H1 (cell line): ENCODE data around the gene KRT83. TPM values are rescaled to one million over a fixed set of nuclear protein-coding genes. Genes with fewer than 3 reads are reported as not detected.

Experiments
- BACH1 ChIP-seq: IDR thresholded peaks from 2 replicates; pipeline ENCODE4 v1.6.1; 2012; ENCODE audit warnings: low read length, improper control_type of control experiment
- HDAC2 ChIP-seq, 2 experiments: fragments of 300-600 bp in 1 of 2; sonication (generic) in 1 of 2; IDR thresholded peaks; 2 replicates each; pipeline ENCODE4 v1.6.1; 2011 to 2012; ENCODE audit warnings: low read depth in 2 of 2, low read length in 2 of 2, mild to moderate bottlenecking in 2 of 2, moderate library complexity in 2 of 2, borderline replicate concordance in 1 of 2, inconsistent platforms in 1 of 2
- HDAC6 ChIP-seq: IDR thresholded peaks from one replicate; pipeline ENCODE4 v1.7.1; 2012; ENCODE audit warnings: low read depth, mild to moderate bottlenecking, inconsistent platforms, low read length, moderate library complexity
- SIRT6 ChIP-seq: IDR thresholded peaks from one replicate; pipeline ENCODE4 v1.7.1; 2012; ENCODE audit warnings: low read length, inconsistent platforms
- SP2 ChIP-seq: IDR thresholded peaks from 2 replicates; pipeline ENCODE4 v1.6.1; 2012; ENCODE audit warnings: mild to moderate bottlenecking, low read length, inconsistent platforms
- SUZ12 ChIP-seq: fragments of 200-600 bp; sonication (generic); IDR thresholded peaks from 2 replicates; pipeline ENCODE4 v1.6.1; 2012; ENCODE audit warnings: mild to moderate bottlenecking, inconsistent platforms, low read length, moderate library complexity, mixed read lengths
- YY1 ChIP-seq: IDR thresholded peaks from 2 replicates; pipeline ENCODE4 v1.6.1; 2011; ENCODE audit warnings: low read depth, mild to moderate bottlenecking, low read length
- polyA plus RNA-seq, 7 experiments: library from polyadenylated mRNA; depleted of rRNA in 3 of 7; stranded (reverse) in 5 of 7; unstranded in 2 of 7; fragments of >200 nt in 5 of 7; fragments of 200-250 nt in 2 of 7; gene quantifications; 1 replicate in 5 of 7; 2 replicates in 1 of 7; 4 replicates in 1 of 7; pipeline versions ENCODE4 v1.2.1 to v1.2.3, GENCODE V29; 2011 to 2013; ENCODE audit warnings: missing spikeins in 2 of 7, mixed read lengths in 2 of 7
- total RNA-seq: library from RNA; stranded (reverse); fragmentation: NEBNext Ultra II Directional; extraction: Animal tissue kit (Norgen Biotek cat#: 25700); gene quantifications from 2 replicates; pipeline ENCODE4 v1.2.1, GENCODE V29; 2021
- TF ChIP-seq, protein P1 (sequence below): fragments of 300-600 bp; sonication (generic); IDR thresholded peaks from 2 replicates; pipeline ENCODE4 v1.7.1; 2012; ENCODE audit warnings: low read length, moderate library complexity, mild to moderate bottlenecking, inconsistent platforms; ENCODE audit not compliant: insufficient replicate concordance
- TF ChIP-seq, protein P2 (sequence below): IDR thresholded peaks from 2 replicates; pipeline ENCODE4 v1.6.1; 2012; ENCODE audit warnings: inconsistent platforms
- TF ChIP-seq, protein P3 (sequence below): IDR thresholded peaks from 2 replicates; pipeline ENCODE4 v1.6.1; 2011; ENCODE audit warnings: low read depth, mild to moderate bottlenecking, low read length; ENCODE audit not compliant: insufficient read depth

KRT83 gene
- total and polyA plus RNA-seq, 2 of the 8 experiments (the other 6 are each of a cell fraction or from before 2014, with no cell fraction given), result not detected

DNA sequence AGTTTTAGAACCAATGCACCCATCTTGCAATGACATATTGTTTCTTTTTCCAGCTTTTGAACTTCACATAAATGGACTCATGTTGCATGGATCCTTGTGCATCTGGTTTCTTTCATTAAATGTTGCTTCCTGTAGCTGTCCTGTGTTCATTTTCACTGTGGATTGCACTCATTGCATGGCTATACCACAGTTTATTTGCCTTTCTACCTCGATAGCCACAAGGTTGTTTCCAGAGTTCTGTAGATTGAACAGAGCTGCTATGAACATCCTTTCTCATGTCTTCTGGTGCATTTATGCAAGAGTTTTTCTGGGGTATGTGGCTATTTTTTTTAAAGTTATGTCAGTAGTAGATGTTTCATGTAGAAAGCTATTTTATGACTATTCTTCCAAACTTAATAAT lies 26.4 kb downstream of the KRT83 start (continued):
- TF ChIP-seq, protein P1, sequence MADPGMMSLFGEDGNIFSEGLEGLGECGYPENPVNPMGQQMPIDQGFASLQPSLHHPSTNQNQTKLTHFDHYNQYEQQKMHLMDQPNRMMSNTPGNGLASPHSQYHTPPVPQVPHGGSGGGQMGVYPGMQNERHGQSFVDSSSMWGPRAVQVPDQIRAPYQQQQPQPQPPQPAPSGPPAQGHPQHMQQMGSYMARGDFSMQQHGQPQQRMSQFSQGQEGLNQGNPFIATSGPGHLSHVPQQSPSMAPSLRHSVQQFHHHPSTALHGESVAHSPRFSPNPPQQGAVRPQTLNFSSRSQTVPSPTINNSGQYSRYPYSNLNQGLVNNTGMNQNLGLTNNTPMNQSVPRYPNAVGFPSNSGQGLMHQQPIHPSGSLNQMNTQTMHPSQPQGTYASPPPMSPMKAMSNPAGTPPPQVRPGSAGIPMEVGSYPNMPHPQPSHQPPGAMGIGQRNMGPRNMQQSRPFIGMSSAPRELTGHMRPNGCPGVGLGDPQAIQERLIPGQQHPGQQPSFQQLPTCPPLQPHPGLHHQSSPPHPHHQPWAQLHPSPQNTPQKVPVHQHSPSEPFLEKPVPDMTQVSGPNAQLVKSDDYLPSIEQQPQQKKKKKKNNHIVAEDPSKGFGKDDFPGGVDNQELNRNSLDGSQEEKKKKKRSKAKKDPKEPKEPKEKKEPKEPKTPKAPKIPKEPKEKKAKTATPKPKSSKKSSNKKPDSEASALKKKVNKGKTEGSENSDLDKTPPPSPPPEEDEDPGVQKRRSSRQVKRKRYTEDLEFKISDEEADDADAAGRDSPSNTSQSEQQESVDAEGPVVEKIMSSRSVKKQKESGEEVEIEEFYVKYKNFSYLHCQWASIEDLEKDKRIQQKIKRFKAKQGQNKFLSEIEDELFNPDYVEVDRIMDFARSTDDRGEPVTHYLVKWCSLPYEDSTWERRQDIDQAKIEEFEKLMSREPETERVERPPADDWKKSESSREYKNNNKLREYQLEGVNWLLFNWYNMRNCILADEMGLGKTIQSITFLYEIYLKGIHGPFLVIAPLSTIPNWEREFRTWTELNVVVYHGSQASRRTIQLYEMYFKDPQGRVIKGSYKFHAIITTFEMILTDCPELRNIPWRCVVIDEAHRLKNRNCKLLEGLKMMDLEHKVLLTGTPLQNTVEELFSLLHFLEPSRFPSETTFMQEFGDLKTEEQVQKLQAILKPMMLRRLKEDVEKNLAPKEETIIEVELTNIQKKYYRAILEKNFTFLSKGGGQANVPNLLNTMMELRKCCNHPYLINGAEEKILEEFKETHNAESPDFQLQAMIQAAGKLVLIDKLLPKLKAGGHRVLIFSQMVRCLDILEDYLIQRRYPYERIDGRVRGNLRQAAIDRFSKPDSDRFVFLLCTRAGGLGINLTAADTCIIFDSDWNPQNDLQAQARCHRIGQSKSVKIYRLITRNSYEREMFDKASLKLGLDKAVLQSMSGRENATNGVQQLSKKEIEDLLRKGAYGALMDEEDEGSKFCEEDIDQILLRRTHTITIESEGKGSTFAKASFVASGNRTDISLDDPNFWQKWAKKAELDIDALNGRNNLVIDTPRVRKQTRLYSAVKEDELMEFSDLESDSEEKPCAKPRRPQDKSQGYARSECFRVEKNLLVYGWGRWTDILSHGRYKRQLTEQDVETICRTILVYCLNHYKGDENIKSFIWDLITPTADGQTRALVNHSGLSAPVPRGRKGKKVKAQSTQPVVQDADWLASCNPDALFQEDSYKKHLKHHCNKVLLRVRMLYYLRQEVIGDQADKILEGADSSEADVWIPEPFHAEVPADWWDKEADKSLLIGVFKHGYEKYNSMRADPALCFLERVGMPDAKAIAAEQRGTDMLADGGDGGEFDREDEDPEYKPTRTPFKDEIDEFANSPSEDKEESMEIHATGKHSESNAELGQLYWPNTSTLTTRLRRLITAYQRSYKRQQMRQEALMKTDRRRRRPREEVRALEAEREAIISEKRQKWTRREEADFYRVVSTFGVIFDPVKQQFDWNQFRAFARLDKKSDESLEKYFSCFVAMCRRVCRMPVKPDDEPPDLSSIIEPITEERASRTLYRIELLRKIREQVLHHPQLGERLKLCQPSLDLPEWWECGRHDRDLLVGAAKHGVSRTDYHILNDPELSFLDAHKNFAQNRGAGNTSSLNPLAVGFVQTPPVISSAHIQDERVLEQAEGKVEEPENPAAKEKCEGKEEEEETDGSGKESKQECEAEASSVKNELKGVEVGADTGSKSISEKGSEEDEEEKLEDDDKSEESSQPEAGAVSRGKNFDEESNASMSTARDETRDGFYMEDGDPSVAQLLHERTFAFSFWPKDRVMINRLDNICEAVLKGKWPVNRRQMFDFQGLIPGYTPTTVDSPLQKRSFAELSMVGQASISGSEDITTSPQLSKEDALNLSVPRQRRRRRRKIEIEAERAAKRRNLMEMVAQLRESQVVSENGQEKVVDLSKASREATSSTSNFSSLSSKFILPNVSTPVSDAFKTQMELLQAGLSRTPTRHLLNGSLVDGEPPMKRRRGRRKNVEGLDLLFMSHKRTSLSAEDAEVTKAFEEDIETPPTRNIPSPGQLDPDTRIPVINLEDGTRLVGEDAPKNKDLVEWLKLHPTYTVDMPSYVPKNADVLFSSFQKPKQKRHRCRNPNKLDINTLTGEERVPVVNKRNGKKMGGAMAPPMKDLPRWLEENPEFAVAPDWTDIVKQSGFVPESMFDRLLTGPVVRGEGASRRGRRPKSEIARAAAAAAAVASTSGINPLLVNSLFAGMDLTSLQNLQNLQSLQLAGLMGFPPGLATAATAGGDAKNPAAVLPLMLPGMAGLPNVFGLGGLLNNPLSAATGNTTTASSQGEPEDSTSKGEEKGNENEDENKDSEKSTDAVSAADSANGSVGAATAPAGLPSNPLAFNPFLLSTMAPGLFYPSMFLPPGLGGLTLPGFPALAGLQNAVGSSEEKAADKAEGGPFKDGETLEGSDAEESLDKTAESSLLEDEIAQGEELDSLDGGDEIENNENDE, result no peak
- TF ChIP-seq HDAC2 (IDR thresholded peaks at IDR 0.05; ENCODE audit: borderline replicate concordance in 1 of 2, low read depth in 2 of 2, low read length in 2 of 2) (no peak), YY1 (no peak), HDAC6 (no peak), SP2 (no peak), SIRT6 (no peak), BACH1 (no peak), SUZ12 (no peak)
- TF ChIP-seq, protein P2, sequence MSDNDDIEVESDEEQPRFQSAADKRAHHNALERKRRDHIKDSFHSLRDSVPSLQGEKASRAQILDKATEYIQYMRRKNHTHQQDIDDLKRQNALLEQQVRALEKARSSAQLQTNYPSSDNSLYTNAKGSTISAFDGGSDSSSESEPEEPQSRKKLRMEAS, result no peak
- TF ChIP-seq, protein P3, sequence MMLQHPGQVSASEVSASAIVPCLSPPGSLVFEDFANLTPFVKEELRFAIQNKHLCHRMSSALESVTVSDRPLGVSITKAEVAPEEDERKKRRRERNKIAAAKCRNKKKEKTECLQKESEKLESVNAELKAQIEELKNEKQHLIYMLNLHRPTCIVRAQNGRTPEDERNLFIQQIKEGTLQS, result no peak
- TF ChIP-seq, all 59 proteins: peak for 0
